GM23248 (cell line): Measurements from ENCODE around the gene DNAAF3.

Experiments
- EZH2 ChIP-seq: fragments of 200-600 bp; sonication (generic); IDR thresholded peaks from 2 replicates; pipeline ENCODE4 v1.6.1; 2018; ENCODE audit warnings: antibody characterized with exemption, mild to moderate bottlenecking; ENCODE audit not compliant: insufficient read depth, poor library complexity, severe bottlenecking
- EZH2phosphoT487 ChIP-seq: fragments of 200-600 bp; sonication (generic); IDR thresholded peaks from 2 replicates; pipeline ENCODE4 v1.6.1; 2018; ENCODE audit warnings: antibody characterized with exemption, moderate library complexity, mild to moderate bottlenecking, low read depth; ENCODE audit not compliant: insufficient read depth

DNA sequence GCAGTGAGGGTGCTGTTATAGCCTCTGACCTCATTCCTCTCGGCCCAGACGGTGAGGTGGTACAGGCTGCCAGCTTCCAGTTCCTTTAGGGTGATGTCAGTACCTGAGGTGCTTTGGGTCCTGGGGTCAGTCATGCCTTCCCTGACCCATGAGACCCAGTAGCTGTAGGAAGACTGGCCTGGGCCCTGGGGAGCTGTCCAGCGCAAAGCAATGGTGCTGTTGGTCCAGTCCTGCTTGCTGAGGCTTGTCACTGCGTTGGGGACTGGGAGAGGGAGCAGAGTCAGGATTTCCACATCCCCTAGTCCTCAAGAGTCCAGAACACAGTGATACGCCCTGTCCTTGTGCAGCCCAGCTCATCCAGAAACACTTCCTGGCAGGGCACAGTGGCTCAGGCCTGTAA, 32.2 kb upstream of the DNAAF3 start:
- TF ChIP-seq EZH2 (no peak), EZH2phosphoT487 (no peak)
